Progenitor cell of endocrine pancreas (in vitro differentiated cells): ENCODE results near the gene KAT6B. TPM values are rescaled to one million over a fixed set of nuclear protein-coding genes. Genes with fewer than 3 reads are reported as not detected.
A peak's percentile ranks its signal among the peaks of the same experiment; 100 is the strongest.

ENCODE experiments used
- DNase-seq: peaks from one replicate; pipeline ENCODE4 v3.0.0; 2021; ENCODE audit warnings: low spot score; ENCODE audit not compliant: unreplicated experiment
- H3K27ac Mint-ChIP-seq: 2 replicates; pipeline ENCODE4 v1.8.0; 2021; ENCODE audit warnings: mild to moderate bottlenecking, moderate library complexity, mixed read lengths
- H3K27me3 Mint-ChIP-seq: 2 replicates; pipeline ENCODE4 v1.8.0; 2021; ENCODE audit warnings: mixed read lengths
- H3K36me3 Mint-ChIP-seq: 2 replicates; pipeline ENCODE4 v1.8.0; 2022; ENCODE audit warnings: mixed read lengths; ENCODE audit not compliant: insufficient read depth
- H3K4me1 Mint-ChIP-seq: 2 replicates; pipeline ENCODE4 v1.8.0; 2021; ENCODE audit warnings: low read depth, mixed read lengths
- H3K4me3 Mint-ChIP-seq: 2 replicates; pipeline ENCODE4 v1.8.0; 2021; ENCODE audit warnings: low read depth, mild to moderate bottlenecking, moderate library complexity, mixed read lengths
- H3K9me3 Mint-ChIP-seq: 2 replicates; pipeline ENCODE4 v1.8.0; 2021; ENCODE audit warnings: low read depth, mixed read lengths
- total RNA-seq: library from RNA; stranded (reverse); gene quantifications from 2 replicates; pipeline ENCODE4 v1.2.1, GENCODE V29; 2021
- TF ChIP-seq, protein P1 (sequence below): fragments of 200-600 bp; sonication (generic); IDR thresholded peaks from one replicate; pipeline ENCODE4 v1.5.0; 2021; ENCODE audit warnings: antibody characterized with exemption, mild to moderate bottlenecking; ENCODE audit not compliant: unreplicated experiment

The KAT6B gene
- total RNA-seq, 1 donor from 2014 or later = 75.4 TPM

DNA sequence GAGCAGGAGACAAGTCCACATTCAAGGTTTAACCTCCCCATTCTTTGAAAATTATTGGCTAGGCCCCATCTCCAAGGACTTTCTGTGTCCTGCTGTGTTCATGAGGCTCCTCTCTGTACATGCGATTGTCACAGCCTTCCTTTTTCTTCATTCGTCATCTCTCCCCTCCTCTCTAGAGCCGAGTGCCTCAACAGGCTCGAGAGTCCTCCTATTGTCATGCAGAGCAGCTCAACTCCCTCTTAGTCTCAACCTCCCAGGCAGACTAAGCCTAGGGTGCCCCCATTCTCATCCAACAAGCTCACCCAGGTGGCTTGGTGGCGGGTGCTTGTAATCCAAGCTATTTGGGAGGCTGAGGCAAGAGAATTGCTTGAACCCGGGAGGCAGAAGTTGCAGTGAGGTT, 249.9 kb downstream of the KAT6B start:
- H3K36me3 Mint-ChIP-seq = no peaks in the 10 kb centered on the region
- DNase-seq = no peak
- H3K27me3 Mint-ChIP-seq = peaks cover 12% of the 10 kb centered on the region
- no peak overlapping the region for H3K4me3 Mint-ChIP-seq
- H3K4me1 Mint-ChIP-seq = peaks cover 13% of the 10 kb centered on the region
- no peak overlapping the region for H3K27ac Mint-ChIP-seq
- peaks cover 2% of the 10 kb centered on the region for H3K9me3 Mint-ChIP-seq
- TF ChIP-seq, protein P1, sequence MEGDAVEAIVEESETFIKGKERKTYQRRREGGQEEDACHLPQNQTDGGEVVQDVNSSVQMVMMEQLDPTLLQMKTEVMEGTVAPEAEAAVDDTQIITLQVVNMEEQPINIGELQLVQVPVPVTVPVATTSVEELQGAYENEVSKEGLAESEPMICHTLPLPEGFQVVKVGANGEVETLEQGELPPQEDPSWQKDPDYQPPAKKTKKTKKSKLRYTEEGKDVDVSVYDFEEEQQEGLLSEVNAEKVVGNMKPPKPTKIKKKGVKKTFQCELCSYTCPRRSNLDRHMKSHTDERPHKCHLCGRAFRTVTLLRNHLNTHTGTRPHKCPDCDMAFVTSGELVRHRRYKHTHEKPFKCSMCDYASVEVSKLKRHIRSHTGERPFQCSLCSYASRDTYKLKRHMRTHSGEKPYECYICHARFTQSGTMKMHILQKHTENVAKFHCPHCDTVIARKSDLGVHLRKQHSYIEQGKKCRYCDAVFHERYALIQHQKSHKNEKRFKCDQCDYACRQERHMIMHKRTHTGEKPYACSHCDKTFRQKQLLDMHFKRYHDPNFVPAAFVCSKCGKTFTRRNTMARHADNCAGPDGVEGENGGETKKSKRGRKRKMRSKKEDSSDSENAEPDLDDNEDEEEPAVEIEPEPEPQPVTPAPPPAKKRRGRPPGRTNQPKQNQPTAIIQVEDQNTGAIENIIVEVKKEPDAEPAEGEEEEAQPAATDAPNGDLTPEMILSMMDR = no peak

DNA sequence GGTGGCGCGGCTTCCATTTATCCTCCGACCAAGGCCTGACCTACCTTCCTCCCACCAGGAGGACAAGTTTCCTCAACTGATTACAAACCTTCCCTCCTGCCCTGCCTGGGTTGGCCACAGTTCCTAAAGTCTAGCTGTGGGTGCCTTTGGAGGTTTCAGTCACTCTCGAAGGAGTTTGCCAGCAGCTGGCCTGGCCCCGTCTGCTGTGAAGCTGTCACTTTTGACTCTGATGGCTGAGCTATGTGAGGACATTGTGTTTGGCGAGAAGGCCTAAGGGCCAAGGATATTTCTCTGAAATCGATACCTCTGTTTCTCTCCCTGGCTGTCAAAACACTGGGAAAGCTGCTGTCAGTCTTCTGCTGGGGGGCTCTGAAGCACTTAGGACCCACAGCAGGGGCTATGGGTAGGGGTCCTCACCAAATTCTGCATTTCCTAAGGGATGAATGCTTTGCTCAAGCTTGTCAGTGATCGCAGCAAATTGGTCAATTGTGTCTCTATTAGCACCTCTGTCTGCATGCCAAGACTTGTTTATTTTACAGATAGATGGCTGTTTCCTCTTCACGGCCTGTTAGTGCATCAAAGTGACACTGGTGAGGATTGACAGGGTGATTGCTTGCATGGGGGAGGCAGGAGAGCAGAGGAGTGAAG, 253.2 kb downstream of the KAT6B start:
- no peaks in the 10 kb centered on the region for H3K36me3 Mint-ChIP-seq
- peaks cover 16% of the 10 kb centered on the region for H3K27me3 Mint-ChIP-seq
- no peak overlapping the region for H3K4me3 Mint-ChIP-seq
- H3K9me3 Mint-ChIP-seq = peaks cover 3% of the 10 kb centered on the region
- no peak for DNase-seq
- TF ChIP-seq, protein P1 = no peak
- H3K4me1 Mint-ChIP-seq = peaks cover 10% of the 10 kb centered on the region
- H3K27ac Mint-ChIP-seq = no peak overlapping the region

DNA sequence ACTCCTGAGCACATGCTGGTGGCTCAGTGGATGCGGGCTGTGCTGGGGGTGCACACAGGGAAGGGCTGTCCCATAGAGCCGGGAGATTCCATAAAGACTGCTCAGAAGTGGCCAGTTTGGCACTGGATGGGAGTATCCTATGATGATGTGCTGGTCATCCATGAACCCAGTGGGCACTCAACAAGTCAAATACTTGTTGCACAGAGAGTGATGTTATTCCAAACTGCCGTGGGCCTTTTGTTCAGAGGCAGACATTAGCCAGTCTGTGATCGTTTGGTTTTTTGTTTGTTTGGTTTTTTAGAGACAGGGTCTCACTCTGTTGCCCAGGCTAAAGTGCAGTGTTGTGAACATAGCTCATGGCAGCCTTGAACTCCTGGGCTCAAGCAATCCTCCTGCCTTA, 254.2 kb downstream of the KAT6B start:
- Mint-ChIP-seq H3K27ac (no peak overlapping the region), H3K36me3 (no peaks in the 10 kb centered on the region), H3K27me3 (peaks cover 24% of the 10 kb centered on the region), H3K4me1 (peaks cover 6% of the 10 kb centered on the region), H3K4me3 (no peak overlapping the region), H3K9me3 (peaks cover 3% of the 10 kb centered on the region)
- DNase-seq = no peak
- TF ChIP-seq, protein P1 = no peak

DNA sequence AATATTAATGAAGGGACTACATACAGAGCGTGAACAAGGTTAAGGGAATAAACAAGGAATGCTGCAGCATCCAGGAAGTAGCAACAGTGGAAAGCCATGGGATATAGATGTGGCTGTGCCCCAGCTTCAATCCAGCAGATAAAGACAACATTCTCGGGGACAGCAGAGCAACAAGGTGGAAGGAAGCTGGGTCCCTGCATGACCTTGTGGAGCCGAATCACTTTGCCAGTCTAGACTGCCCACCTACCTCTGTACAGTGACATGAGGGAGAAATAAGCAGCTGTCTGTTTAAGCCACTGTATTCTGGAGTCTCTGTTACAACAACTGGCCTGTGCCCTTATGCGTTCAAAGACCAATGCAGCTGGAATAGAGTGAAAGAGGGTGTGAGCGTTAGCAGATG, 255.0 kb downstream of the KAT6B start:
- H3K36me3 Mint-ChIP-seq = no peaks in the 10 kb centered on the region
- H3K4me3 Mint-ChIP-seq = no peak overlapping the region
- H3K27ac Mint-ChIP-seq = peak overlapping the region; percentile 75
- peaks cover 25% of the 10 kb centered on the region for H3K27me3 Mint-ChIP-seq
- DNase-seq = no peak
- TF ChIP-seq, protein P1 = no peak
- peaks cover 6% of the 10 kb centered on the region for H3K4me1 Mint-ChIP-seq
- peaks cover 3% of the 10 kb centered on the region for H3K9me3 Mint-ChIP-seq
